Activated CD8-positive, alpha-beta memory T cell treated with anti-CD3 and anti-CD28 coated beads, Interleukin-2, amount 10 ng/mL, durations not matched to agents 7 days and 5 days (primary cell): ENCODE data around the gene RXRA. TPM values are rescaled to one million over a fixed set of nuclear protein-coding genes. Genes with fewer than 3 reads are reported as not detected.

Source experiments
- ATAC-seq: fragments of 150-1000 bp; cut with Tn5 transposase; one replicate; pipeline ENCODE4 v1.10.0; 2021; ENCODE audit warnings: moderate library complexity
- CTCF ChIA-PET: fragments of 350-600 bp; sonication (Branson Sonifier 250); formaldehyde crosslinking; loops from one replicate; lab custom pipeline; 2021; ENCODE audit warnings: antibody characterized with exemption; lab: Charles Lee
- DNase-seq: peaks from one replicate; pipeline ENCODE4 v3.0.0-alpha.2; 2020
- H3K27ac Mint-ChIP-seq: one replicate; pipeline ENCODE4 v1.8.0; 2021; ENCODE audit warnings: mild to moderate bottlenecking, mixed read lengths
- H3K27me3 Mint-ChIP-seq: one replicate; pipeline ENCODE4 v1.8.0; 2021; ENCODE audit warnings: mixed read lengths
- H3K36me3 Mint-ChIP-seq: one replicate; pipeline ENCODE4 v1.8.0; 2021; ENCODE audit warnings: mild to moderate bottlenecking, mixed read lengths
- H3K4me1 Mint-ChIP-seq: one replicate; pipeline ENCODE4 v1.8.0; 2021; ENCODE audit warnings: mixed read lengths
- H3K4me3 Mint-ChIP-seq: one replicate; pipeline ENCODE4 v1.8.0; 2021; ENCODE audit warnings: mild to moderate bottlenecking, moderate library complexity, mixed read lengths
- H3K9me3 Mint-ChIP-seq: one replicate; pipeline ENCODE4 v1.8.0; 2022; ENCODE audit warnings: low read depth, mixed read lengths
- total RNA-seq, 2 experiments: library from RNA; stranded (reverse); gene quantifications; one replicate each; pipeline ENCODE4 v1.2.3, GENCODE V29; 2021

Gene RXRA
- total RNA-seq, 2 experiments from 2014 or later, result 0.91 to 1.5 TPM

DNA sequence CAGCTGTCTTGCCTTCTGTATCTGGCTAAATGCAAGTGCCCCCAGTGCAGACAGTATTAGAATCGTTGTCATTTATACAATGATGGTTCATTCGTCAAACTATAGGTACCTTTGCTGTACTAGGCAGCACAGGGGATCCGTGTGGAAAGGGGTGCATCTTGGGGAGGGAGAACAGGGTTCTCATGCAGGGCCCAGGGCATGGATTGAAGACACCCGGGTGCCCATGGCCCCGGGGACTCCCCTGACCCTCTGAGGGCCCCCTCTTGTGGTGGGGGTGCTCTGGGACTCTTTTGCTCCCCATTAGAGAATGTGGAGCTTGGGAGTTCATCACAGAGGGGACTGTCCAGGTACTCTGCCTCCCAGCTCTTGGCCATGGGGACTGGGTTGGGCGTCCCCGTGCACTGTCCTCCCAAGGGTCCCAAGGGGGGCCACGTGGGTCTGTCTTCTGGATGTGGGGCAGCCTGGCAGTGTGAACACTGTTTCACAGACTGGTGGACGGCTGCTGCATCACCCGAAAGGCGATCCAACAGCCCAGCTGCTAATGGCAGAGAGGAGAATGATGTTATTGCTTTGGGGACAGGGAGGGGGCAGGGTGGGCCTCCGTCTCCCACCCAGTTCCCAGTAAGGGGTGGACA, 36.9 kb upstream of the RXRA start:
- CTCF ChIA-PET, result no interaction called here
- H3K27ac Mint-ChIP-seq, result no peak overlapping the region
- no peaks in the 10 kb centered on the region for H3K9me3 Mint-ChIP-seq
- ATAC-seq (no peak), DNase-seq (no peak)
- H3K36me3 Mint-ChIP-seq, result no peaks in the 10 kb centered on the region
- H3K4me3 Mint-ChIP-seq, result no peak overlapping the region
- peaks cover 8% of the 10 kb centered on the region for H3K27me3 Mint-ChIP-seq
- H3K4me1 Mint-ChIP-seq, result no peaks in the 10 kb centered on the region

DNA sequence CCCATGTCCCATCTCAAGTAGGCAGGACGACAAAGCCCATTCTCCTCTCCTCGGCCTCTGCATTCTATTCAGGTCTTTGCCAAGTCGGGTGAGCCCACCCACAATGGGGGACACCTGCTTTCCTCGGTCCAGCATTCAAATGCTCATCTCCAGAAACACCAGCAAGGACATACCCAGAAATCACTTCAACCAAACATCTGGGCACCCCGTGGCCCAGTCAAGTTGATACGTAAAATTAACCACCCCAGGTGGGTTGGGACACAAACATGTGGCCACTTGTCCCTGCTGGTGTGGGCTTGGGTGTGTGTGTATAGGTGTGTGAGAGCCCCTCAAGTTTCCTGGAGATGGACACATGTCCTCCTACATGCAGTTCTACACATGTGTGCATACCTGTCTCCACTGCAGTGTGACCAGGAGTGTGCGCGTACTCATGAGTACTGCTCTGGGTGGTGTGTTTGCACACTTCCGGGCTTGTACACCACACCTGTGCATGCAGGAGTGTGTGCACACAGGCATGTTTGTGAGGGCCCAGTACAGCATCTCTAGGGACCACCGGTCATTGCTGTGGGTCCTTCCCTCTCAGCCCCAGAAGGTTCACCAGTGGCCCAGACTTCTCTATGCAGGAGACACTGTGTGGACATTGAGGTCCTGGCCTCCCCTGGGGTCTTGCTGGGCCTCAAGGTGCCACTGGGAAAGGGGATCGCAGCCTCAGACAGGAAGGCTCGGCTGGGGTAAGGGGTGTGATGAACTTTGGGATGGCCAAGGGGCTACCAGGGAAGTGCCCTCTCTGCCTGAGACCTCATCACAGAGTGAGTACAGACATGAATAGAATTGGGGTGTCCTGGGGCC, 35.4 kb upstream of the RXRA start:
- ATAC-seq, result no peak
- CTCF ChIA-PET, result no interaction called here

DNA sequence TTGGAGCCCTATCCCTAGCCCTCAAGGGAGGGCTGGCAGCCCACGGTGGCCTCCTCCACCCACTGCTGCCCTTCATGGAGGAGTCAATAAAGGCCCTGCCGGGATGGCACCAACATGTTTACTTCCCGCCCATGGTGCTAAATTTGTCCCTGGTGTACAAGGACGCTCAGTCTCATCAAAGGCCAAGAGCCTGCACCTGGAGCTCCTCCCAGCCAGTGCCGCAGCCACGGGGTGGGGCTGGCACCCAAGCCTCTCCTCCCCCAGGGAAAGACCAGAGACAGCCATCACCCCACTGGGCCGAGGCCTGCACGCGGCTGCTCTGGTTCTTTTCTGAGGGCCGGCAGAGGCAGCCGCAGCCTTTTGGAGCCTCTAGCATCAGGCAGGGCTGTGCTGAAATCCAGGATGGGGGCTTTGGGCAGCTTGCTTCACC, 34.8 kb upstream of the RXRA start:
- DNase-seq (no peak), ATAC-seq (no peak)
- Mint-ChIP-seq H3K9me3 (no peaks in the 10 kb centered on the region), H3K4me1 (no peaks in the 10 kb centered on the region), H3K4me3 (no peak overlapping the region), H3K36me3 (no peaks in the 10 kb centered on the region), H3K27ac (no peak overlapping the region), H3K27me3 (peaks cover 17% of the 10 kb centered on the region)
- CTCF ChIA-PET, result no interaction called here

More for the DNA sequence above, 35.4 kb upstream of the RXRA start:
- H3K4me1 Mint-ChIP-seq, result no peaks in the 10 kb centered on the region
- no peaks in the 10 kb centered on the region for H3K36me3 Mint-ChIP-seq
- no peak overlapping the region for H3K4me3 Mint-ChIP-seq
- peaks cover 17% of the 10 kb centered on the region for H3K27me3 Mint-ChIP-seq
- H3K9me3 Mint-ChIP-seq, result no peaks in the 10 kb centered on the region
- no peak for DNase-seq
- no peak overlapping the region for H3K27ac Mint-ChIP-seq

DNA sequence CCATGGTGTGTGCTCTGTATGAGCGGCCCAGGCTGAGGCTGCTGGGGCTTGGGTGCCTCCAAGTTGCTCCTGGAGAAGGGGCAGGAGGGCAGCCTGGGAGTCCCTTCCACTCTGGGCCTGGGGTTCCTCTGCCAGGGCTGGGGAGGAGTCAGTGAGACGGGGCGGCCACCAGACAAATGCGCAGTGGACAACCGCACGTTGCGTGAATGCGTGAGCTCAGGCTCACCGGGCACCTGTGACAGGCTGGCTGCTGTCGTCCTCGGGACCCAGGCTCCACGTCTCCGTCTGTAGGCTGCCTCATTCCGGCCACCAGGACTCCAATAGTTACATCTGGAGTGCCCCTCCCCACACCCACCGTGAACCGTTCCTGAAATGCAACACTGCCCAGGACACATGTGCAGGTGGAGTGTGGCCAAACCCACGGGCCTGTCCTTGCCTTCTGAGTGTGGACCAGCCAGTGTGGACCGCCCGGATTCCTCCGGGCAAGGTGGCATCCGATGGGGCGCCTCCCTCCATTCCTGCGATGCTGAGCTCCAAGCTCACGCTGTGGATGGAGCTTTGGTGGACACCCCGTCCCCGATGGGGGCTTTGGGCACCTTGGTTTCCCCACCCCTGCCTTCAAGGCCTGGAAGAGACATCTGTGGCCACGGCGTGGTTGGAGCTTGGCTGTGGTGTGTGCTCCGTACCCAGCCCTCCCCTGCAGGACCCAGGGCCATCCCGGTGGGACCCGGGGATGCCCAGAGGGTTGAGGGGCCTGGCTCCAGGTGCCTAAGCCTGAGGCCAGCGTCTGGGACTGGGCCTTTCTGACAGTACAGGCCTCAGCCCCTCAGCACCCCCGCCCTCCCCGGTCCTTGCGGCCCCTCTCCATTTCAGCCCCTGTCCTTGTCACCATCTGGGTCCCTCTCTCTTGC, 34.0 kb upstream of the RXRA start:
- Mint-ChIP-seq H3K36me3 (no peaks in the 10 kb centered on the region), H3K27ac (no peak overlapping the region), H3K4me1 (no peaks in the 10 kb centered on the region), H3K4me3 (no peak overlapping the region), H3K27me3 (peaks cover 16% of the 10 kb centered on the region), H3K9me3 (no peaks in the 10 kb centered on the region)
- CTCF ChIA-PET, result no interaction called here
- ATAC-seq, result no peak
- no peak for DNase-seq

DNA sequence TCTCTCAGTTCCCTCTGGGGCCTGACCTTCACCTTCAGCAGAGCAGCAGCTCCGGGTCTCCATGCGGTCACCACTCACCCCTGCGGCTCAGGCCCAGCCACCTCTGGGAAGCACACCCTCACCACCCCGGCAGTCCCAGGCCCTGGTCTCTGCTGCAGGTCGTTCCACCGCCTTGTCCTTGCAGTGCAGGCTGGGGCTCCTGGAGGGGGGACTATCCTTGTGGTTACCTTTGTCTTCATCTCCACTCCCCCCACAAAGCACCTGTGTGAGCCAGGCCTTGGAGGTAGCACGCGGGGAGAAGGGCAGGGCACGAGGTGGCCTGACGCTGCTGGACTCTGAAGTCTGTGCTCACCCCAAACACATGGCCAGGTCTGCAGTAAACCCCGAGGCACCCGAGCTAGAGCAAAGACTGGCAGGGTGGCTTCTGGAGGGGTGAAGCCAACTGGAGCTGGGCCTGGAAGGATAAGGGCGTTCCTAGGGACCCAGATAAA, 33.2 kb upstream of the RXRA start:
- Mint-ChIP-seq H3K9me3 (no peaks in the 10 kb centered on the region), H3K4me3 (no peak overlapping the region), H3K27me3 (peaks cover 23% of the 10 kb centered on the region), H3K36me3 (no peaks in the 10 kb centered on the region), H3K27ac (no peak overlapping the region), H3K4me1 (no peaks in the 10 kb centered on the region)
- CTCF ChIA-PET, result no interaction called here
- DNase-seq (no peak), ATAC-seq (no peak)

DNA sequence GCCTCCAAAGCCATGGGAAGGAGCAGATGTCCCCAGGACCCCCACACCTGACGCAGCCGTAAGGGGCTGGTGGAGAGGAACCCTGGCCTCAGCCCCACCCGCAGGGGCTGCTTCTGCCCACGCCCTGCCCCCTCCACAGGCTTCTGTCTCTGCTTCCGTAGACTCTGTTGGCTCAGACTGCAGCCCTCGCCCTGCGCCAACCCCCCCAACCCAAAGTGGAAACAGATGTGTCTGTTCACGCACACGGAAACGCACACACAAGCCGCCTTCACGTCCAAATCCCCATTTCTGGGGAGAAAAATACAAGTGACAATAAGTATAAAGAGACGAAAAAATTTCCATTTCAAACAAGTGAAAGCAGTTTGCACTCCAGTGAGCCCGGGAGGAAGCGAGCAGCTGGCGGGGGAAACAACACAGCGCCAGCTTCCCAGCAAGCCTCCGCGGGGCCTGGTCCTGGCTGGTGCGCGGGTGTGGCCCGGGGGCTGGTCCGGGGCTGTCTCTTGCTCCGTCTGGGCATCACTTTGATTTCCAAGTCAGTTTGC, 32.6 kb upstream of the RXRA start:
- ATAC-seq (no peak), DNase-seq (no peak)
- no peaks in the 10 kb centered on the region for H3K9me3 Mint-ChIP-seq
- peaks cover 28% of the 10 kb centered on the region for H3K27me3 Mint-ChIP-seq
- H3K36me3 Mint-ChIP-seq, result no peaks in the 10 kb centered on the region
- H3K27ac Mint-ChIP-seq, result no peak overlapping the region
- CTCF ChIA-PET, result no interaction called here
- H3K4me1 Mint-ChIP-seq, result no peaks in the 10 kb centered on the region
- no peak overlapping the region for H3K4me3 Mint-ChIP-seq

DNA sequence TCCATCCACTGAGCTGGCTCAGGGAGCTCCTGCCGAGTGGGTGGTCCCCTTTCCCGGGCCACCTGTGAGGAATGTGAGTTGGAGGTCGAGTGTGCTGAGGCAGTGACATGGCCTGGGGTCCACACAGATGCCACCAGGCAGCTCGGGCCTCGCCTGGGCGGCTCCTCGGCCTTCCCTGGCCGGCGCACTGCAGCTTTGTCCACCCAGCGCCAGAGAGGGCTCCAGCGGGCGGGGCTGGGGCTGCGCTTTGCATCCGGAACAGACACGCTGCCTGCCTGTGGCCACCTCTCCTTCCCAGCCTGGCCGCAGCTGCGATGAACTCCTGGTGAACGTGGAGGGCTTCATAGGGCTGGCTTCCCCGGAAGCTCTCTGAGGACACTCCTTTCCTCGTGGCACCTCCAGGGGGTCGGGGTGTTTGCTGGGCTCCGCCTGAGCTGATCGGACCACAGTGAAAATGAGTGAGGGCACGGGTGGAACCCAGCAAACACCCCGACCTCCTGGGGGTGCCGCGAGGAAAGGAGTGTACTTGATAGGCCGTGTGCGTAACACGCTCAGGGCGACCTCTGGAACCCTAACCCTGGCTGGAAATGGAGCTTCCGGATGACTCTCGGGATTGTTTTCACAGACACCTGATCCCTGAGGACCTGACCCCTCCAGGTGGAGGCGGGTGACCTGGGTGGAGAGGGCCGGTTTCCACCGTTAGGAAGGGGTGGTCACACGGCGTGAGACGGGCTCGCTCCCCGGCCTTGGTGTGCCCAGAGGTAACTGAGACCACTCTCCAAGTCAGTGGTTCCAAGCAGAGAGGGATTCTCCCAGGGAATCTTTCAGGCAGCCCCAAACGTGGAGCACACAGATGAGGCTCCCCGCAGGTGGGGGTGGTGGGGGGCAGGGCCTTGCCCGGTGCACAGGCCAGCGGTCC, 31.8 kb upstream of the RXRA start:
- DNase-seq (no peak), ATAC-seq (no peak)
- peaks cover 35% of the 10 kb centered on the region for H3K27me3 Mint-ChIP-seq
- CTCF ChIA-PET, result interaction anchor here (0.7 kb wide), 1 partner anchor 123 kb away, joined by 3 read pairs; no protein-coding TSS in a partner anchor
- H3K9me3 Mint-ChIP-seq, result no peaks in the 10 kb centered on the region
- no peaks in the 10 kb centered on the region for H3K4me1 Mint-ChIP-seq
- no peak overlapping the region for H3K27ac Mint-ChIP-seq
- H3K4me3 Mint-ChIP-seq, result no peak overlapping the region
- no peaks in the 10 kb centered on the region for H3K36me3 Mint-ChIP-seq

DNA sequence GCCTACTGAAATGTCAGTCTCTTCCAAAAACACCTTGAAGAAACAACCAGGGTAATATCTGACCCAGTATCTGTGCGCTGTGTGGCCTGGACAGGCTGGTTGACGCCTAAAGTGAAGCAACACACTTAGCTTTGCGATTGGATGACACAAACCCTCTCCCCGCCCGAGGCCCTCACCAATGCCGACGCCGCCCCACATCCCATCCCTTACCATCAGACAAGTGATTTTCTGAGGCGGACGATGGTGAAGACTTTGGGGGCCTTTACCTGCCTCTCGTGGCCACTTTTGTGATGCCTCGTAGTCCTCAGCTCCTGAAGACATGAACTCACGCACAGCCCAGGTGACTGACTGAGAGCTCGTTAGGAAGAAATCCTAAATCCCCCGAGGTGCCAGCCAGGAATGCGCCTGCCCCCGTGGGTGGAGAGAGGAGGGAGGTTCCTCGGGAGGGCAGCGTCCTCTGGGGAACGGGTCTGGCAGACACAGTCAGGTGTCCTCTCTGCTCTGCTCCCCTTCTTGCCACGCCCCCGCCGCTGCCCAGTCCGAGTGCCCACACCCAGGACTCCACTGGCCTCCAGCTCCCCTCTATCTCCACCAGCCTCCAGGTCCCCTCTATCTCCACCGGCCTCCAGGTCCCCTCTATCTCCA, 31.0 kb upstream of the RXRA start:
- ATAC-seq, result no peak
- Mint-ChIP-seq H3K4me1 (no peaks in the 10 kb centered on the region), H3K36me3 (no peaks in the 10 kb centered on the region), H3K9me3 (no peaks in the 10 kb centered on the region), H3K4me3 (no peak overlapping the region), H3K27ac (no peak overlapping the region), H3K27me3 (peaks cover 43% of the 10 kb centered on the region)
- CTCF ChIA-PET, result no interaction called here
- no peak for DNase-seq

DNA sequence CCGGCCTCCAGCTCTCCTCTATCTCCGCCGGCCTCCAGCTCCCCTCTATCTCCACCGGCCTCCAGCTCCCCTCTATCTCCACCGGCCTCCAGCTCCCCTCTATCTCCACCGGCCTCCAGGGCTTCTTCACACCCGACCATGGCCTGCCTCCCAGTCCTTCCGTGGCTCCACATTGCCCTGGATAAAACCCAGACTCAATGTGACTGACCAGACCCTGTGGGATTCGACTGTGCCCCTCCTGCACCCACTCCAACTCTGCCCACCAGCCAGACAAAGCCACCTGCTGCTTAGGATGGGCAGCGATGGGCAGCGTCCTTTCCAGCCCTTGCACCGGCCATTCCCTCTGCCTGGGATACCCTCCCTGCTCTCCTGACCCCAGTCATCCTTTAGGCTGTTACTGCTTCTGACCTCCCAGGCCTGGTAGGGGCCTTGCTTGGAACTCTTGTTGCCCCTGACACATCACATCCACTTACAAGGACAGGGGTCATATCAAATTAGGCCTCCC, 30.5 kb upstream of the RXRA start:
- no peak overlapping the region for H3K27ac Mint-ChIP-seq
- no peak for ATAC-seq
- CTCF ChIA-PET, result no interaction called here
- H3K9me3 Mint-ChIP-seq, result no peaks in the 10 kb centered on the region
- peaks cover 48% of the 10 kb centered on the region for H3K27me3 Mint-ChIP-seq
- no peaks in the 10 kb centered on the region for H3K36me3 Mint-ChIP-seq
- H3K4me3 Mint-ChIP-seq, result no peak overlapping the region
- no peak for DNase-seq
- H3K4me1 Mint-ChIP-seq, result peaks cover 2% of the 10 kb centered on the region

DNA sequence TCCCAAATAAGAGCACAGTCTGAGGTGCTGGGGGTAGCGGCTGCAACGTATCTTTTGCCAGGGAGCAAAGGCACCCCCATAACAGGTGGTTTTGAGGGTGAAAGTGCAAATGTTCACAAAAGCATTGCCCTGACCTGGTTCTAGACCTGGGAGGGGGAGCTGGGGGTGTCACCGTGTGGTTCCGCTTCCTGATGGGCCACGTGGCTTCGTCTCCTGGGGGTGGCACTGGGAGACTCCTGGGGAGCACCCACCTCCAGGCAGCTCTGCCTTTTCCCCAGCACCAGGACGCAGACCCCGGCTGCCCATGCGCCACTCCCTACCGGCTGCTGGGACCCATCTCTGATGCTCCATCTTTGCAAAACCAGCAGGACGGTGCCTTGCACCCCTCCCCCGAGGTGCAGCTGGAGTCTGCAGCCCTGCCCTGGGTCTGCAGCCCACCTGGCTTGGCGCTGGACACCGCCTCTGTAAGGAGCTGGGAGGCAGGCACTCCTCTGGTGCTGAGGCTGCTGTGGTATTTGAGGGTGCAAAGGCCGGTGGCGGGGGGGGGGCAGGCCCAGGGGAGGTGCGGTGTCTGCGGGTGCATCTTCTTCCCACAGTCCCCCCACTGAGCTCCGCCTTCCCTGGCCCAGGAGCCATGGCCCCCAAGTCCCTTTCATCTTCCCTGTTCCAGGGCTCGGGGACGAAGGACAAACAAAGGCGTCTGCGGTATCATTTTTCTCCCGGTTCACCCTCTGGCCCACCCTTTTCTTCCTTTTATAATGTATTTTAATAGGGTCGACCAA, 29.8 kb upstream of the RXRA start:
- Mint-ChIP-seq H3K9me3 (no peaks in the 10 kb centered on the region), H3K4me1 (peaks cover 7% of the 10 kb centered on the region)
- CTCF ChIA-PET, result no interaction called here

DNA sequence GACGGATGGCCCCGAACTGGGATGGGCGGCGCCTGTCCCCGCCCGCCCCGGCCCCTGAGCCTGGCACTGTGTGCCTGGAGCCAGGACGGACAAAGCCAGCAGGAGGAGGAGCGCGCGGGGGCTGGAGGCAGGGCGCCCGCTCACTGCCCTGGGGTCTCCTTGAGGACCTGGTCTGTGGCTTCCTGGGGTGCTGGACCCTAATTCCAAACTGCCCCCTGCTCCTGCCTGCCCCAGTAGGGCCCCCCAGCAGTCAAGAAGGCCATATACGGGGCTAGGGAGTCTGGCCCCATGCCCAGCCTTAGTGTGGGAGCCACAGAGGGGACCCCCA, 29.2 kb upstream of the RXRA start:
- Mint-ChIP-seq H3K4me3 (no peak overlapping the region), H3K27me3 (peaks cover 52% of the 10 kb centered on the region), H3K4me1 (peaks cover 12% of the 10 kb centered on the region), H3K27ac (no peak overlapping the region), H3K36me3 (no peaks in the 10 kb centered on the region), H3K9me3 (no peaks in the 10 kb centered on the region)
- DNase-seq, result no peak
- no peak for ATAC-seq
- CTCF ChIA-PET, result no interaction called here

More for the DNA sequence above, 29.8 kb upstream of the RXRA start:
- no peak overlapping the region for H3K4me3 Mint-ChIP-seq
- H3K27ac Mint-ChIP-seq, result no peak overlapping the region
- no peak for ATAC-seq
- DNase-seq, result no peak
- H3K27me3 Mint-ChIP-seq, result peaks cover 49% of the 10 kb centered on the region
- H3K36me3 Mint-ChIP-seq, result no peaks in the 10 kb centered on the region
